HG02623 (cell line): ENCODE results near the gene BPHL.
"Not testable (repeated sequence)": the region's sequence is repeated elsewhere in the genome, so short reads cannot be mapped to it uniquely, and the experiment has no call there.

Experiments
- ATAC-seq: cut with Tn5 transposase; IDR thresholded peaks from one replicate; pipeline ENCODE4 v1.9.1; 2021; ENCODE audit warnings: moderate library complexity; ENCODE audit not compliant: unreplicated experiment

The BPHL gene

GRCh38 chr6:3155416-3155815 lies 36.9 kb downstream of the BPHL start:
- ATAC-seq = not testable (repeated sequence)

- peak; percentile 11 for ATAC-seq
Measured at GRCh38 chr6:3156184-3157130, 37.9 kb downstream of the BPHL start.

- ATAC-seq = peak; percentile 77
Measured at GRCh38 chr6:3157131-3157933, 38.8 kb downstream of the BPHL start, which contains the start of gene TUBB2A. Gene TUBB2A (minus strand): TSS chr6:3157544. CDS start chr6:3157463, 81 bp downstream.

- no peak for ATAC-seq
Measured at GRCh38 chr6:3159805-3160781, 41.6 kb downstream of the BPHL start.

DNA sequence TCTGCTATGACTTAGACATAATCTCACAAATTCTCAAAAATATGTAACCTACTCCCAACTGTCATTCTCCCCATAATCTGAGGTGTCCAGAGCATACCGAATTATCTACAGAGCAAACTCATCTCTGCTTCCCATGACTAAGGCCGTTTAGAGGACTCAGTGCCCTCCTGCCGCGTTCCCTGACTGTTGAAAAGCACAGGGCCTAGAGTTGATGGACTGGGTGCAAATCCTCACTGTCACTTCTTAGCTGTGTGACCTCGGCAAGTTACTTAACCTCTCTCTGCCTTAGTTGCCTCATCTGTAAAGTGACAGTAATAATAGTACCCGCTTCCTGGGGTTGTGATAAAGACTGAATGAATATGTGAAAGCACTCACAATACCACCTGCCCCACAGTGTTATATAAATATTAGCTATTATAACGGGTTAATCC lies 43.6 kb downstream of the BPHL start:
- ATAC-seq = no peak

DNA sequence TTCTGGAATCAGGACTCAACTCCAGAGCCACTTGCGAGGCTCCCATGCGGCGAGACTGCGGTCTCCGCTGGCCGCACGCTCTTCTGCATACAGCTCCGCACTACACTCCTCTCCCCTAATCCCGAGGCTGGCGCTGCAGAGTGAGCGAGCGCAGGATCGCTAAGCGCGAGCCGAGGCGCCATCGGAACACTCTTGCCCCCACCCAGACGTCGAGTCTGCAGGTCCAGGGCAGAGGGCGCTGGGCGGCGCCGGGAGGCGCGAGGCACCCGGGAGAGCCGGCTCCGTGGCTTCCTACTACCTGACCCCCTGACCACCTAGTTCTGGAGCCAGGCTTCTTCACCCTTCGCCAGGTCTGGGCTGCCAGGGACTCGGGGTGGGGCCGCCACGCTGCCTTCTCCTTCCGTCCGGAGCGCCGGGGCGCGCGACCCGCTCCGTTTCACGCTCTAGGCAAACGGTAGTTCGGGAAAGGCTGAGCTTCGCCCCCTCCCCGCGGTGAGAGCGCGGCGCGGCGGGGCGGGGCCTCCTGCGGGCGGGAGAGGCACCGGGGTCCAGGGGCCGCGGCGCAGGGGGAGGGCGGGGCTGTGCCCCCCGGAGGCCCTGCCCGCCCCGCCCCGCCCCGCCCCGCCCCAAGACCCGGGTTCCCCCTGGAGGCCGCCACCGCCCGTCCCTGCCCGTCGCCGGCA lies 44.2 kb downstream of the BPHL start:
- peak; percentile 51 for ATAC-seq

DNA sequence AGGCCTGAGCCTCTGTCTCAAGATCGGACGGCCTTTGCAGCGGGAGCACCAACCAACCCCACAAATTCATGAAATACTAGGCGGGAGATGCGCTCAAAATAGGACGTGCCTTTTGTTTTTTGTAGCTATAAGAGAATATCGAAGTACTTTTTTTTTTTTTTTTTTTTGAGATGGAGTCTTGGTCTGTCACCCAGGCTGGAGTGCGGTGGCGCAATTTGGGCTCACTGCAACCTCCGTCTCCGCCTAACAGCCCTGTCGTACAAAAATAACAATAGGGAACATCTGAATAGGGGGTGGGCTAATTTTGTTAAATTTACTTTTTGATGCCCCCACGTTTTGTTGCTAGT lies 44.7 kb downstream of the BPHL start:
- ATAC-seq = no peak

DNA sequence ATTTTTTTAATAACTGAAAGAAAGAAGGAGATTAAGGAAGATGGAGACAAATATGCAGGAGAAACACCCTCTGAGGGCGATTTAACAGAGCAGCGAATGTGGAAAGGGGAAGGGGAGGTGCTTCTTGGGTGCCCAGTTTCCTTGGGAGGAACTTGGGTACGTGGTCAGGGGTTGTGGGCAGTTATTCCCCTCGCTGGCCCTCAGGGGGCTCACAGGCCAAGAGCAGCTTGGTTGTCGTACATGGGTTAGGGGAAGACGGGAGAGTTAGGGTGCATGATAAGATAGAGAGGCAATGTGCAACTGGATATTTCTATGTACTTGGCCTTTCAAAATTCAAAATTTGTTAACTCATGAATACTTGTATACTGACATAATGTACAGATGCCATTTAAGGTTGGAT lies 45.9 kb downstream of the BPHL start:
- ATAC-seq = no peak

DNA sequence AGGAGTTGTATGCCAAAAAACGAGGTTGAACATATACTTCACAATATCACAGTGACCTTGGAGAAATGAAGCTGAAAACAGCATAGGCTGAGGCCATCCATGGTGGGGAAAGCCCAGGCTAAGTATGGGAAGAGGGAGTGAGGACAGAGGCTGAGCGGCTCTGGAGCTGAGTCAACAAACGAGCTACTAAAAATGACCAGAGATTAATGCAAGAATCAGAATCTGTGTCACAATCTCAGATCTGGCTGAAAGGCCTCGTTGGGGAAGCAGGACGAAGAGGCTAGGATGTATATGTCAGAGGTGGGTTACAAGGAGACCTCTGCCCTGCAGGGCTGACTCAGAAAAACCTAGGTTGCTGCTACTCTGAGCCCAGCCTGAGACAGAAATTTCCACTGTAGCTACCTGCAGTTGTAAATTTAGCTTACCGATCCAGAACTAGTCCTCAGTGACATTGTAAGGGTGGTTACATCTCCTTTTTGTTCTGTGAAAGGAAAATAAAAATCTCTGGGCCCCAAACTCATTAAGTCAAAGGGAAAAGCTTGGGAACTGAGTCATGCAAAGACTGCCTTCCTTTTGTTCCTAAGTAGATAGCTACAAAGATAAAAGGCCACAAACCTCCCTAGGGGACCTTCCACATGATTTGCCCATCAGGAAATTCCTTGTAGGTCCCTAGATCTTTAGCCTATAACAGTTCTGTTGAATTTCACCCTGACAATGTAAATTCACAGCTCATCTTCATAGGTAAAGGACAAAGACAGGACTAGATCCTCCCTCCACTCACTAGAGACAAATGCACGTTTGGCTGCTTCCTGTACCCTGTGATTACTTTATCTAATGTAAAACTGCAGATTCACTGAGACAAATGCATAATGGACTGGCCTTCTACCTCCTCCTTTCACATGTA lies 47.4 kb downstream of the BPHL start:
- ATAC-seq = no peak

- ATAC-seq = not testable (repeated sequence)
Measured at GRCh38 chr6:3166535-3167225, 48.2 kb downstream of the BPHL start.

GRCh38 chr6:3168046-3168445 lies 49.5 kb downstream of the BPHL start:
- ATAC-seq = not testable (repeated sequence)

GRCh38 chr6:3170676-3171075 lies 52.2 kb downstream of the BPHL start:
- not testable (repeated sequence) for ATAC-seq

DNA sequence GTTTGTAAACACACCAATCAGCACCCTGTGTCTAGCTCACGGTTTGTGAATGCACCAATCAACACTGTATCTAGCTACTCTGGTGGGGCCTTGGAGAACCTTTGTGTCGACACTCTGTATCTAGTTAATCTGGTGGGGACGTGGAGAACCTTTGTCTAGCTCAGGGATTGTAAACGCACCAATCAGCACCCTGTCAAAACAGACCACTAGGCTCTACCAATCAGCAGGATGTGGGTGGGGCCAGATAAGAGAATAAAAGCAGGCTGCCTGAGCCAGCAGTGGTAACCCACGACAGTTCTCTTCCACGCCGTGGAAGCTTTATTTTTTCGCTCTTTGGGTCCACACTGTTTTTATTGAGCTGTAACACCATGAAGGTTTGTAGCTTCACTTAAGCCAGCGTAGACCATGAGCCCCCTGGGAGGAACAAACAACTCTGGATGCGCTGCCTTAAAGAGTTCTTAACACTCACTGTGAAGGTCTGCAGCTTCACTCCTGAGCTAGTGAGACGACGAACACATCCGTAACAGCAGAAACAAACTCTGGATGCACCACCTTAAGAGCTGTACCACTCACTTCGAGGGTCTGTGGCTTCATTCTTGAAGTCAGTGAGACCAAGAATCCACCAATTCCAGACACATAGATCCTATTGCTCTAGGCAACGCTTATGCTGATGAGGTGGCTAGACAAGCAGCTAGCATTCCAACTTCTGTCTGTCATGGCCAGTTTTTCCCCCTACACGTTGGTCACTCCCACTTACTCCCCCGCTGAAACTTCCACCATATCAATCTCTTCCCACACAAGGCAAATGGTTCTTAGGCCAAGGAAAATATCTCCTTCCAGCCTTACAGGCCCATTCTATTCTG lies 53.0 kb downstream of the BPHL start:
- not testable (repeated sequence) for ATAC-seq

- ATAC-seq = not testable (repeated sequence)
Measured at GRCh38 chr6:3172789-3173188, 54.3 kb downstream of the BPHL start.

- not testable (repeated sequence) for ATAC-seq
Measured at GRCh38 chr6:3173636-3174089, 55.2 kb downstream of the BPHL start.

DNA sequence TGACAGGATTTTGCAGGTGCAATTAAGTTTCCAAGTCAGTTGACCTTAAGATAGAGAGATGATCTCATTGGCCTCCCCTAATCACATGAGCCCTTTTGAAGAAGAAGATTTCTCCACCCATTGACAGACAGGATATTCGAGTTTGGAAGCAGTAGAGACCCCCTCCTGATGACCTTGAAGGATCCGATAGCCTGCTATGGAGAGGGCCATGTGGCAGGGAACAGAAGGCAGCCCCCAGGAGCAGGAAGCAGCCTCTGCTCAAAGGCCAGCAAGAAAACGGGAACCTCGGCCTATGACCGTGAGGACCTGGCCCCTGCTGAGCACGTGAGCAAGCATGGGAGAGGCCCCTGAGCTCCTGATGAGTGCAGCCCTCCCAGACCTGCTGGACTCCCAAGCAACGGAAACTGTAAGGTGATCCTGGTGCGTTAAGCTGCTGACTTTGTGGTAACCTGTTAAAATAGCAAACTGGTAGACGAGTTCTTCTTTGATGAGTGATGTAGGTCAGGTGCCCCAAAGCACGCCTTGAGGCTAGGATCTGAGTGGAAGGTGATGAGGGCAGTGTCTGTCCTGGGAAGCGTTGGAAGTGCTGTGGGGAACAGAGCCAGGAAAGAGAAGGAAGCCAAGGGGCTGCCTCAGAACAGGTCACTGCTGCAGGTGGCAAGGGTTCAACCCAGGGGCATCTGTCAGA lies 57.3 kb downstream of the BPHL start:
- no peak for ATAC-seq
